GM15510 (cell line): Measurements from ENCODE around the gene TIAM1.

ENCODE experiments used
- POLR2A ChIP-seq: IDR thresholded peaks from 3 replicates; pipeline ENCODE4 v1.6.1; 2011; ENCODE audit warnings: borderline replicate concordance; ENCODE audit not compliant: insufficient read length; ENCODE audit errors: extremely low read depth

Gene TIAM1

DNA sequence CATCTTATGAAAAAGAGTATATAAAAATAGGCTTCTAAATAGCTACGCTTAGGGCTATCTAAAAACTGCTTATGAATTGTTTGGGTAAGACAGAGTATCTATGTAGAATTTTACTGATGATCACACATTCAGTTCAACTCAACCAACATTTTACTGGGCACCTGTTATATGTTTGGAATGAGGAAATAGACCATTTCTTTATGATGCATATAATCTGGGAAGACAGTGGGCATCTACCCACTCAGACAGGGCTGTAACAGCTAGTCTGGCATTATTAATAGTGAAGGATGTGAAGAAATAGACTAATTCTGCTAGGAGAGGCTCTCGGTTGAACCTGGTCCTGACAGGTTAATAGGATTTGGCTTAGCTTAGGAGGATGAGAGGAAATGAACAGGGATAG lies 56.9 kb downstream of the TIAM1 start:
- TF ChIP-seq POLR2A, result no peak

DNA sequence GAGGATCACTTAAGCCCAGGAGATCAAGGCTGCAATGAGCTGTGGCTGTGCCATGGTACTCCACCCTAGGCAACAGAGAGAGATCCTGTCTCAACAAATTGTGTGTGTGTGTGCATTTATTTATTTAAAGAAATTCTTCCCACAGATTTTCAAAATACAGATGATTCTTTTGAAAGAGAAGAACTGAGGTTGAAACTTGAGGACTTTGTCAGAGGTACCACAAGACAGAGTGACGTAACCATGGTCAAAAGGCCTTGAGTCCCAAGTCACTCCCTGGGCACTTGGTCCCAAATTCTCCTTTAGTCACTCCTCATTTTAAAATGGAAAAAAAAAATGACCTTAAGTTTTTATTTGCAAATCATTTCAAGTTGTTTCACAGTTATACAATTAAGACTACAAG lies 57.4 kb downstream of the TIAM1 start:
- no peak for TF ChIP-seq POLR2A

DNA sequence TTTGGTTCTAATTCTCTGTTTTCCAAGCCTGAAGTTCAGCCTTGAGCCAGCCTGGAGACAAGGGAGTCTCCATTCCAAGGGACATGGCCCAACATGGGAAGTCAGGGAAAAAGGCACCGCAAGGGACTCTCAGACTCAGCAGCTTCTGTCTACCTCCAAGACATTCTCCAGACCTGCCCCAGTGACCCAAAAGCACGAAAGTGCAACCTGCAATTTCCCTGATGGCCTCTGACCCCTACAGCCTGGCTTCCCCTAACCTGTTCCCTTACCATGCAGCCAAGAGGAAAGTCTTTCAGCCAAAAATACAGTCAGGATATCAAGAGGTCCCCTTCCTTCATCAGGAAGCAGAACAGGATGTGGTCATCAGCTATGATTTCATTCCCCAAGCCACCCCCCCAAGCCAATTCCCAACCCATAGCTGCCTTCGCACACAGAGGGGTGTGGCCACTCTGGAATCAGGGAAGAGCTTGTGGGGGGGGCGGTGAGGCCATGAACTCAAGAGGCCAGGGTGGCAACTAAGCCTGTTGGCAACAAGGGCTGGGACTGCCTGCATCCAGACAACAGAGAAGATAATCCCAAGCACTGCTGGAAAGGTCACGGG lies 59.2 kb downstream of the TIAM1 start:
- TF ChIP-seq POLR2A, result no peak

DNA sequence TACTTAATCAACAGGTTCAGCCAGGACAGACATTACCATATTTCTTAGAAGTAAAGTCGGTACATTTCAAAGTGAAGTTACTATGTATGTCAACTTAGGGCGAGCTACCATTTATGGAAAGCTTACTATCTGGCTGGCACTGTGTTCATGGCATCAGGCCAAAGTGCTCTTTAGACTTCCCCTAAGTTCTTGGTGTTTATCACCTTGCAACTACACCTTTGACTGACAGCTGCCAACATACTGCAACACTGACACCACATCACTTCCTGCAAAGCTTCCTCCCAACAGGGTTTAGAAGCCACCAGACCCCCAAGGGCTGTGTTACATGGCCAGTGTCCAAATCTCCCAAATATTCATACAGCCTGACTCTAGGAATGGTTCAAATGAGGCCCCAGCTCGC lies 61.0 kb downstream of the TIAM1 start:
- TF ChIP-seq POLR2A, result no peak

DNA sequence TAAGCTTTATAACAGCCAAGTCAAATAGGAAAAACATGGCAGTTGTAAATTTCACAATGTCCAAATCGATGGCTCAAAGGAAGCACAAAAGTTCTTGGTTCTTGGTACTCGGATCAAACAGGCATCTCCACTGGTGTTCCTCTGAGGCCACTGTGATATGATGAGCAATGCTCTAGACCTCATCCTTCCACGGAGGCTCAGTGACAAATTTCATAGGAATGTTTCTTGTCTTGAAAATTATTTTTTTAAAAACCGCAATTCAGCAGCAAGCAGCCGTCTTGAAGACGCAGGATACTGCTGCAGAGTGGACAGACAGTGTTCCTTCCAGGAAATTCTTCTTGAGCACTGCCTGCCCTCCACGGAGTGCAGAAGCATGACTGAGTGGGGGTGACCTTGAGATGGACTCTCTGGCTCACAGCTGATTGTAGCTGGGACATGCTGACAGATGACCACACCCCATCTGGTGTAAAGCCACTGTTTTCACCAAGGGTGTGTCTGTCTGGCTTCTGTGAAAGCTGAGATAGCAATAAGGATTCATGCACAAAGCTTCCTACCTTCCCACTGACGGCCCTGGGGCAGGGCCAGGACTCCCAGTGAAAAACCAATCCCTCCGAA lies 61.9 kb downstream of the TIAM1 start:
- TF ChIP-seq POLR2A, result no peak

DNA sequence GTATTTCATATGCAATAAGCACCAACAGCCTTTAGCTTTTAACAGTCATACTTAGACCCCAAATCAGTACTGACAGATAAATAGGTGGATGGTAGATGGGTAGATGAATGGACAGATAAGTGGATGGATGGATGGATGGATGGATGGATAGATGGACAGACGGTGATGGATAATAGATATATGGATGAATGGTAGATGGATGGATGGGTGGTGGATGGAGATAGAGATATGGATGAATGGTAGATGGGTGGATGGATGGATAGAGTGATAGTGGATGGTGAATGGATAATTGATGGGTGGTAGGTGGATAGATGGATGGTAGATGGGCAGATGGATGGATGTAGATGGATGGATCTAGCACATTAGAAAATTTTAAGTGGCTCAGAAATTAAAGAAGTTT lies 62.5 kb downstream of the TIAM1 start:
- TF ChIP-seq POLR2A, result no peak

DNA sequence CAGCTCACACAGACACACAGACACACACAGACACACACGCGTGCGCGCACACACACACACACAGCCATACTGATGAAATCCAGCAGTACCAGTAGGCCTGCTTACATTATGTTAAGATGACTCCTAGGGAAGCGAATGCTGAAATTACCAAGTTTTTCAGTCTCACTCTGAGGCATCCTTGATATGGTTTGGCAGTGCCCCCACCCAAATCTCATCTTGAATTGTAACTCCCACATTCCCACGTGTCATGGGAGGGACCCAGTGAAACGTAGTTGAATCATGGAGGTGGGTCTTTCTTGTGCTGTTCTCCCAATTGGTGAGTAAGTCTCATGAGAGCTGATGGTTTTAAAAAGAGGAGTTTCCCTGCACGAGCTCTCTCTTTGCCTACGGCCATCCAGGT lies 64.1 kb downstream of the TIAM1 start:
- TF ChIP-seq POLR2A, result no peak

DNA sequence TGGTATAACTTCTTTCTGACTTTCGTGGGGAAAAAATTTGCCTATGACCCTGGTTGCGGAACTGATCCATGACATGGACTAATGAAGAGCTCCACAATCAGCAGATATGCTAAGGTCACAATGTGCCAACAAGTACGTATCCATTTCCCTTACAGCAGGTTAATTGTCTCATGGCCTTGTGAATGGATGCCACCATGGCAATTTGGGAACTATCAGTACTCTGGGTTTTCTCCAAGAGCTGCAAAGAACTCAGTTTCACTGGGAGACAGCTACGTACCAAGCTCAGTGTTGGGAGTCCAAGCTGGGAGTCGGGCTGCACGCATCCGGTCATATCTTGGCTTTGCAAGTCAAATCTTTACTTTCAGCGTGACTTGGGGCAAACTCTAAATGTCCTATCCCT lies 64.8 kb downstream of the TIAM1 start:
- no peak for TF ChIP-seq POLR2A

DNA sequence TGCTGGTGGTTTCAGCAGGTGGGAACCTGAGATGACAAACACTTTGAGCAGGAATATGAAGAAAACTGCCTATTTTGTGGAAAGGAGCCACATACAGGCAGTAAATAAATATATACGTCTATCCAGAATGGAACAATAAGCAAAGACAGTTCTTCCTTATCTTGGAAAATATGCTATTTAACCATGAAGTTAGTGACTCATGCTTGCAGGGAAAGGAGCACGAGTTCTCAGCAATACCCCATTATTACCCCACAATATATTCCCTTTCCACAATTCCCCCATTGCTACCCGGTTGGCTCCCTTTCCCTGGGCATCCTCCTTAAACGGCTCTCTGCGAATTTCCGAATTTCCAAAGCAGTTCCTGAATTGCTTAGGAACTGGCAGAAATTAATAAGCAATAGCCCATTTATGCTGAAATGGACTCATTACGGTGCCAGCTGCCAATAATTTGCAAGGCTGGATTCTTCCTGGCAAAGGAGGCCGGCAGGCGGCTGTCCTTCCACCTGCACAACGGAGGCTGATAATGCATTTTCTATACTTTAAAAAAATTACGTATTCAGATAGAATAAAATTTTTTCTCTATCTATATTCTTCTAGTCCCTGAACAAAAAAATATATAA lies 65.4 kb downstream of the TIAM1 start:
- TF ChIP-seq POLR2A, result no peak

DNA sequence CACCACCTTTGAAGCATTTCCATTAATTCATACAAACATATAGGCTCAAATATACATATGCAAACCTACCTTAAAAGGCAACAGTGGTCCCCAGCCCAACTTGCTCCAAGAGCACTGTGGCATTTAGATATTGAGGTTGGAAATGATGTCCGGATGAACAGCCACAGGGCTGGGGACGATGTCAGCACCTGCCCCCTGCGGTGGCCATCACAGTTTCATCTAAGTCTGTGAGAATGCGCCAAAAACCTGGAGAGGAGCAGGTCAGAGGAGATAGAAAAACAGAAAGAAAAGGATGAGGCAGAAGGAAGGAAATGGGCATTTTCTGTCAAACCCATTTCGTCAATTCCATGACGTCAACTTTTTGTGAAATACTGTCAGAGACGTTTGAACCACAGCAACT lies 67.4 kb downstream of the TIAM1 start:
- no peak for TF ChIP-seq POLR2A

DNA sequence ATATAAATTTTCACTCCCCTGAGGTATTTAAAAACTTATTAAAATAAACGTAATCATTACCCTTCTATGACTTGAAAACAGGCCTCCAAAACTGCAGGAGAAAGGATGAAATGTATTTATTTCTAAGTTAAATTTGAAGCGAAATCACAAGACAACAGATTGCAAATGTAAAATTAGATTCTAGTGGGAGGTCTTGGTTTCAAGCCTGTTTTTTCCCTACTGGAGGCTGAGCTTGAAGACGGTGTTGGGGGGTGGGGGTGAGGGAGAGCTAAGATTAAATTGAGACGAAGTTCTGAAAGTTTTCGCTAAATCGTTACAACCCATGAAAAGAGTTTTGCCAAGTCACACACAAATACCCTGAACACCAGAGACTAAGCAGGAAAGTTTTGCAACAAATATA lies 68.2 kb downstream of the TIAM1 start:
- TF ChIP-seq POLR2A, result no peak

DNA sequence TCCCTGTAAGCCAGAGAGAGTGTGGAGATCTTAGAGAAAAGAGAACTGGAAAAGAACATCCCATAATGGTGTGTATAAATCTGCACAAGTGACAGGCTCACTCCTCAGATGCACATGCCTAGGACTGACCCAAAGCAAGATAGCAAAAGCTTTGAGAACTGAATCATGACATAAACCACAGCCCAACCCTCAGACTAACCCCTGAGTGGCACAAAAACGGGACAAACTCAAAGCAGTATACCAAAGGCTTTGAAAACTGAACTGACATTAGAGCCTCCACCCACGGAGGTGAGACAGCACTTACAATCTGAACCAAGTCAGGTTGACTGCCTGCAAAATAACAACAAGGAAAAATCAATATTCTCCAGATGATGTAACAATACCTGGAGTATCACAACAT lies 70.8 kb downstream of the TIAM1 start:
- TF ChIP-seq POLR2A, result no peak

DNA sequence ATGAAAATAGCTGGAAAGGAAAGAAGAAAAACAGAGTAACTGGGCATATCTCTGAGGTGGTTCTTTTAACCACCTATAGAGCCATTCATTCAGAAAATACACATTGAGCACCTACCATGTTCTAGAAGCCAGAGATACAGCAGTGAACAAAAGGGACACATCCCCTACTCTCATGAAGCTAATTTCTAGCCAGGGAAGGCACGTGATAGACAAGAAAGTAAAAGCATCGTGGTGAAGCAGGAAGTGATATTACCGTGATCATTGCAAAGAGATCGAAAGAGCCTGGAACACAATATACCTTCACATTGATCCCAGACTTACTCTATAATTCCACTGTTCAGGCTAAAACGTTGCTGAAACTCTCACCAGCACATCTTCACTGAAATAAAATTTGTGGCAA lies 76.0 kb downstream of the TIAM1 start:
- TF ChIP-seq POLR2A, result no peak

DNA sequence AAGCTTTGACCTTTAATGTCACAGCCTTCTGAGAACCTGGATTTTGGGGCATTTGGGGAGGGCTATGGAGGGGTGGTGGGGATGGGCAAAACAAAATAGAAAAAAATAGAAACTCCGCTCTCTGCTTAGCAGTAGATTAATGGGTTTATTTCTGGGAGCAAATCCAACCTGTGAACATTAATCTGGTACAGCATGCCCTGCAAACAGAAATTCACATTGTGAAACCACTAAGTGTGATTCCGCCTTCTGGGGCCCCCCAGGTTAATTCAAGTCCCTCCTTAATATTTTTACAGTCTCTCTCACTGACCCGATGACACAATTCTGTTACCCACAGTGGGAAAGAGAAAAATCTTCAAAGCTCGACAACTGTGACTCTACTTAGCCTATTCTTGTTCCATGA lies 76.4 kb downstream of the TIAM1 start:
- TF ChIP-seq POLR2A, result no peak

DNA sequence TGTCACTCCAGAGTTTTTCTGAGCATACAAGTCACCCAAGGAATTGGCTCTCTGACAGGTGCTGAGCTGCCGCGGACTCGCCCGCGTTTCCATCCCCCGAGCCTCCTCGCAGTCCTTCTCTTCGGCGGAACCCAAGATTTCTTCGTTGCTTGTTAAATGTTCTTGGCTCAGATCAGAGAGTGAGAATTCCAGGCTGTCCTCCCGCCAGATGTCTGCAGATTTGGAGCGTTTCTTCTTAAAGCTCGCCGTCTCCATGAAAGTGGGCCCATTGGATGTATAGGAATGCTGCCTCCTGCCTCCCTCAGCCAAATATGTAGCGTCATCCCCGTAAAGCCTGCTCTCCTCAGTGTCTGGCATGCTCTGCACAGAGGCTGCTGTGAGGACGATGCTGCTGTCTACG lies 77.8 kb downstream of the TIAM1 start:
- TF ChIP-seq POLR2A, result no peak

DNA sequence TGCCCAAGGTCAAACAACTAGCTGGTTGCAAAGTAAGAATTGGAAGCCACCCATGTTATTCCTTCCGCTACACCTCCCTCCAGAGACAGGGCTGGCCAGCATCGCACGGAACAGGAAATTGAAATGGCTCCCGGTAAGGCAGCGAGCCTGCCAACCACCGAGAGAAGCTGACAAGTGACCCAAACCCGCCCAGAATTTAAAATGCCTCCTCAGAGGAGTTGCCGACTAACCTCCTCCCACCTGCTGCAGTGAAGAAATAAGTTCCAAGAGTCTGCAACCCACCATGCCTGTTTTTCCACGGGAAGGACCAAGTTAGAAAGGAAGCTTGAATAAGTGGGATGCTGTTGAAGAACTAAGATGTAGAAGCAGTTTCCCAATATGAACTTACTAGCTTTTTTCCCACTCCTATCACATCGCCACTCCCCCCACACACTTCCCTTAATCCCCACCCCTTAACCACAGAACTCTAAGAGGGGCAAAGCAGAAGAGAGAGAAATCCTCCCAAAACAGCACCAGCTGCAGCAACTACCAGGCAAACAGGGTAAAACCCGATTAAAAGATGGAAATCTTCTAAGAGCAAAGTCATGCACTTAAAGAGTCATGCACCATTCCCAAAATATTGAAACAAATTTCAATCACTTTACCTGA lies 78.6 kb downstream of the TIAM1 start:
- no peak for TF ChIP-seq POLR2A
